Dermis blood vessel endothelial cell (primary cell): ENCODE measurements around the gene PMIS2. TPM values are rescaled to one million over a fixed set of nuclear protein-coding genes. Genes with fewer than 3 reads are reported as not detected.

ENCODE experiments used
- DNase-seq: peaks from one replicate; pipeline ENCODE4 v3.0.0; 2010
- total RNA-seq: library from RNA; depleted of rRNA; stranded (reverse); fragments of >200 nt; gene quantifications from 2 replicates; pipeline ENCODE4 v1.2.3, GENCODE V29; 2014

PMIS2 gene
- total RNA-seq, 1 donor from 2014 or later: not detected

- DNase-seq: no peak
Observed at GRCh38 chr19:35633727-35634440, 47.9 kb downstream of the PMIS2 start.

- no peak for DNase-seq
Observed at GRCh38 chr19:35636651-35637050, 50.7 kb downstream of the PMIS2 start.

Other genes with a start within 250 kb of the PMIS2 start
- not detected in 2 replicates for gene FFAR1, start 238.3 kb upstream of the PMIS2 start, total RNA-seq
- under 0.01 TPM in 1 of 2 replicates, not detected in the other for gene FFAR3, start 227.7 kb upstream of the PMIS2 start, total RNA-seq
- gene GPR42, start 215.1 kb upstream of the PMIS2 start, total RNA-seq: not detected in 2 replicates
- gene FFAR2, start 137.9 kb upstream of the PMIS2 start, total RNA-seq: not detected in 2 replicates
- gene KRTDAP, start 95.7 kb upstream of the PMIS2 start, total RNA-seq: not detected in 2 replicates
- gene DMKN, start 72.5 kb upstream of the PMIS2 start, total RNA-seq: 0.34 TPM in 1 of 2 replicates, not detected in the other
- 0.09 TPM in 1 of 2 replicates, not detected in the other for gene SBSN, start 57.9 kb upstream of the PMIS2 start, total RNA-seq
- gene GAPDHS, start 52.7 kb upstream of the PMIS2 start, total RNA-seq: not detected in 2 replicates
- 57.4 and 68.8 TPM in 2 replicates for gene TMEM147, start 40.5 kb upstream of the PMIS2 start, total RNA-seq
- not detected in 2 replicates for gene ATP4A, start 22.5 kb upstream of the PMIS2 start, total RNA-seq
- gene HAUS5, start 26.6 kb downstream of the PMIS2 start, total RNA-seq: 4.8 and 11.1 TPM in 2 replicates
- gene RBM42, start 42.9 kb downstream of the PMIS2 start, total RNA-seq: 45.4 and 47.6 TPM in 2 replicates
- gene ETV2, start 55.6 kb downstream of the PMIS2 start, total RNA-seq: 0.09 and 0.17 TPM in 2 replicates
- 236 and 493 TPM in 2 replicates for gene COX6B1, start 62.1 kb downstream of the PMIS2 start, total RNA-seq
- gene UPK1A, start 80.3 kb downstream of the PMIS2 start, total RNA-seq: 0.09 TPM in 1 of 2 replicates, not detected in the other
- not detected in 2 replicates for gene ZBTB32, start 118.4 kb downstream of the PMIS2 start, total RNA-seq
- gene KMT2B, start 131.8 kb downstream of the PMIS2 start, total RNA-seq: 7.3 and 15.4 TPM in 2 replicates
- 1.9 and 2.2 TPM in 2 replicates for gene IGFLR1, start 156.3 kb downstream of the PMIS2 start, total RNA-seq
- 2.9 and 7.8 TPM in 2 replicates for gene U2AF1L4, start 159.2 kb downstream of the PMIS2 start, total RNA-seq
- gene PSENEN, start 159.5 kb downstream of the PMIS2 start, total RNA-seq: 15.1 and 16.1 TPM in 2 replicates
- gene LIN37, start 162.4 kb downstream of the PMIS2 start, total RNA-seq: 4.7 and 8.2 TPM in 2 replicates
- 0.17 and 1.2 TPM in 2 replicates for gene HSPB6, start 170.9 kb downstream of the PMIS2 start, total RNA-seq
- gene PROSER3, start 172.0 kb downstream of the PMIS2 start, total RNA-seq: 3.3 and 3.7 TPM in 2 replicates
- 4.7 and 4.8 TPM in 2 replicates for gene ARHGAP33, start 189.4 kb downstream of the PMIS2 start, total RNA-seq
- not detected in 2 replicates for gene PRODH2, start 226.7 kb downstream of the PMIS2 start, total RNA-seq